Astrocyte of the spinal cord (primary cell): ENCODE measurements around the gene PAEP.

Source experiments
- DNase-seq: peaks from one replicate; pipeline ENCODE4 v3.0.0; 2011; ENCODE audit warnings: low read depth, low spot score
- H3K4me3 ChIP-seq: 2 replicates; pipeline ENCODE4 v1.5.1; 2011; ENCODE audit warnings: low read depth, mild to moderate bottlenecking, low read length, moderate library complexity
- in situ Hi-C: cut with HindIII; loops from 2 replicates; pipeline ENCODE4 v1.10.0; 2017; ENCODE audit warnings: low sequenced_read_pairs
- TF ChIP-seq, protein P1 (sequence below): IDR thresholded peaks from 2 replicates; pipeline ENCODE4 v1.5.1; 2012; ENCODE audit warnings: low read depth, mild to moderate bottlenecking, low read length, inconsistent platforms

The PAEP gene

DNA sequence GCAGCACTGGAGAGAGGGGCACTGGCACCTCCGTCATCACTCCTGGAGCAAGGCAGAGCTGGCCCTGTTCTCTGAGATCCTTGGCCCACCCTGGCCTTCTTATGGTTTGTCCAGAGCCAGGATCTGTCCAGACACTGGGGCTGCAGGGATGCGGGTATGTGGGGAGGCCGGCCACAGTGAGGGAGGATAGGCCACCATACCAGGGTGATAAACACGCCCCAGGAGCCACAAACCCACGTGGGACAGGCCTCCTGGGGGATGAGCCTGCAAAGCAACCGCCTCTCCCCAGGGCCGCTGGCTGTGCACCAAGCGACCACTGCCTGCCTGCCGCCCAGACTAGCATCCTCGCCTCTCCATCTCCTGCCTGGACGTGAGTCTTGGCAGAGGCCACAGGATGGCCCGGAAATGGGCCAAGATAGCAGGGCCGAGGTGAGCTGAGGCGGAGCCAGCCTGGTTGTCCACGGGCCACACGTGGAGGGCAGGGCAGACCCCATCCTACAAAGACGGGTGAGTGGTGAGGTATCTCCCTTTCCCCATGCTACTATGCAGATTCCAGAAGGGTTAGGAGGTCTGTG, 11.1 kb upstream of the PAEP start:
- no peak for DNase-seq
- H3K4me3 ChIP-seq: no peak overlapping the region
- in situ Hi-C loops: no loop called here
- TF ChIP-seq, protein P1, sequence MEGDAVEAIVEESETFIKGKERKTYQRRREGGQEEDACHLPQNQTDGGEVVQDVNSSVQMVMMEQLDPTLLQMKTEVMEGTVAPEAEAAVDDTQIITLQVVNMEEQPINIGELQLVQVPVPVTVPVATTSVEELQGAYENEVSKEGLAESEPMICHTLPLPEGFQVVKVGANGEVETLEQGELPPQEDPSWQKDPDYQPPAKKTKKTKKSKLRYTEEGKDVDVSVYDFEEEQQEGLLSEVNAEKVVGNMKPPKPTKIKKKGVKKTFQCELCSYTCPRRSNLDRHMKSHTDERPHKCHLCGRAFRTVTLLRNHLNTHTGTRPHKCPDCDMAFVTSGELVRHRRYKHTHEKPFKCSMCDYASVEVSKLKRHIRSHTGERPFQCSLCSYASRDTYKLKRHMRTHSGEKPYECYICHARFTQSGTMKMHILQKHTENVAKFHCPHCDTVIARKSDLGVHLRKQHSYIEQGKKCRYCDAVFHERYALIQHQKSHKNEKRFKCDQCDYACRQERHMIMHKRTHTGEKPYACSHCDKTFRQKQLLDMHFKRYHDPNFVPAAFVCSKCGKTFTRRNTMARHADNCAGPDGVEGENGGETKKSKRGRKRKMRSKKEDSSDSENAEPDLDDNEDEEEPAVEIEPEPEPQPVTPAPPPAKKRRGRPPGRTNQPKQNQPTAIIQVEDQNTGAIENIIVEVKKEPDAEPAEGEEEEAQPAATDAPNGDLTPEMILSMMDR: no peak

DNA sequence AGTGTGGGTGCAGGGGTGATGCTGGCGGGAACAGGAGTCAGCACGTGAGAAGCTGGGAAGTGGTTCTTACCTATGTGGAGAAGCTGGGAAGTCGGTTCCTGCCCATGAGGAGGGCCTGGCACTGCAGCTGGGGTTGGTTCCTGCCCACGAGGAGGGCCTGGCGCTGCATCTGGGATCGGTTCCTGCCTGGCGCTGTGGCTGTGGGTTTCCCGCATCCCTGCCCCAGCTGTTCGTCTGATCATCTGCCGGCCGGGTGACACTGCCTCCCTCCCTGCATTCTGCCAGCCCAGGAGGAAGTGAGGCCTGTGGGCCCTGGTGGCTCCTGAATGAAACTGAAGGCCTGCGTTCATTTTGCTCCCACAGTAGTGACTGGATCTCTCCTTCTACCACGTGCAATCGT, 10.5 kb upstream of the PAEP start:
- H3K4me3 ChIP-seq: no peak overlapping the region
- TF ChIP-seq, protein P1: no peak
- in situ Hi-C loops: no loop called here
- no peak for DNase-seq

DNA sequence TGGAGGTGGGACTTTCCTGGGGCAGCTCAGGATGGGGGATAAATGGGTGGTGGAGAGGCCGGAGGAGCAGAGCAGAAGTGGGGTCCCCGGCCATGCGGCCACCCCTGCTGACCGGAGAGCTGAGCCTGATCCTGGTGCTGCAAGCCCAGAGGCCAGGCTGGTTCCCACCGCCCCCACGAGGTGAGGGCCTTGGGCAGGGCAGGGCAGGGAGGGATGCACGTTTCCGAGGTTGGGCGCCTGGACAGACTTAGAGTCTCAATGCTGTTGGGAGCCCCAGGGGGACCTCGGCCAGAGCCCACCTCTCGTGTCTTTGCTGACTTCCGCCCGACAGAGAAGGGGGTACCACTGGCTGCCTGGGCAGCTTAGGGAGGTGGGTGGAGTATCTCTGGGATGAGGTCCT, 10.1 kb upstream of the PAEP start:
- DNase-seq: no peak
- in situ Hi-C loops: no loop called here

DNA sequence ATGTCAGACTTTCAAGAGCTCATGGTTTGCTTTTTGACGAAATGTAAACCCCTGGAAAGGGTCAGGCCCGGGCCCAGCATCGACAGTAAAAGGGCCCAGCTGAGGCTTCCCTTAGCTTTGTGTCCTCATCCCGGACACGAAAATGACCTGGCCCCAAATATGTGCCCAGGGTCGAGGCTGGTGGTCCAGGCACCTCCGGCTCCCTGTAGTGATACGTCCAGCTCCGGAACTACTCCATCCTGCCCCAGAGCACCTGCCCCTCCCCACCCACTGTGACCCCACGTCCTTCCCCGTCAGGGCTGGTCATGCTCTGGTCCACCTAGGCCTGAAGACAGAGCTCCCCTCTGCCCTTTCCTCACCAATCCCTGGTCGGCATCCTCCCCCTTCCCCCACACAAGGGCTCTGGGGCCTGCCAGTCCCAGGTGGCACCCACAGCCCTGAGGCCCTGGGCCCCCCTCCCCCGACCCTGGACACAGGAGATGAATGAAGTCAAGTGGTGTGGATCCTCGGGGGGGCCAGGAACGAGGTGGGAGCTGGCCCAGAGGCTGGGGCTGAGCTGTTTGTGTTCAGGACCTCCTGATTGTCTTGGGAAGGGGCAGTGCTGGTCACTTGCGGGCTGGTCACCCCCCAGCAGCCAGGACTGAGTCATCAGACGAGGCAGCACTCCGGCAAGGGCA, 9.4 kb upstream of the PAEP start:
- TF ChIP-seq, protein P1: no peak
- in situ Hi-C loops: no loop called here
- no peak overlapping the region for H3K4me3 ChIP-seq
- DNase-seq: no peak

More for the DNA sequence above, 10.1 kb upstream of the PAEP start:
- H3K4me3 ChIP-seq: no peak overlapping the region
- TF ChIP-seq, protein P1: no peak

DNA sequence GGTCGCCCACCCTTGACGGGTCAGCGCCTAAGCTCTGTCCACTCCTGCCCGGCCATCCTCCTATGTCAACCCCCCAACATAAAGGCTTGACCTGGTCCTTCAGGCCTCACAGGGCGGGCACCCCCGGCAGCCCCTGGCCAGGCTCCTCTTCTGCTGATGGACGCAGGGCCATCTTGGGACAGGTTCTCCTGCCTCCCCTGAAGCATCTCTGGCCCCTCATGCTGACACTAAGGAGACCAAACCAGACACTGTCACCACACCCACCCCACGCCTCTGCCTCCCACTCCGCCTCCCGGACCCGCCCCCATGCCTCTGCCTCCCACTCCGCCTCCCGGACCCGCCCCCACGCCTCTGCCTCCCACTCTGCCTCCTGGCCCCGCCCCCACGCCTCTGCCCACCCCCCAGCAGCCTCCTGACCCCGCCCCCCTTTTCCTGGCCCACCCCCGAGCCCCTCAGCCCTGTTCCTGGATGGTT, 8.8 kb upstream of the PAEP start:
- in situ Hi-C loops: no loop called here
- no peak overlapping the region for H3K4me3 ChIP-seq
- TF ChIP-seq, protein P1: no peak
- no peak for DNase-seq

DNA sequence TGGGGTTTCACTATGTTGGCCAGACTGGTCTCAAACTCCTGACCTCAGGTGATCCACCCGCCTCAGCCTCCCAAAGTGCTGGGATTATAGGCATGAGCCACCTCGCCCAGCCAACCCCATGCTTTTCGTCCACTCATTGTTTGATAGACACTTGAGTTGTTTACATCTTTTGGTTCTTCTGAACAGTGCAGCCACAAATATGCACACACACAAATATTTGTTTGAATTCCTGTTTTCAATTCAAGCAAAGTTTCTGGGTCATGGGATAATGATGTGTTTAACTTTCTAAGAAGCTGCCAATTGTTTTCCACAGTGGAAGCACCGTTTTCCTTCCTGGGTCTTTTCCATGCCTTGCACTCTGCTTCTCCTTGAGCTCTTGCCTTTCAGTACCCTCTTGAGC, 6.8 kb upstream of the PAEP start:
- in situ Hi-C loops: no loop called here
- TF ChIP-seq, protein P1: no peak
- no peak overlapping the region for H3K4me3 ChIP-seq
- DNase-seq: no peak
